Ovary (tissue), 3 donors: ENCODE results near the gene HDDC2.

Source experiments
- CTCF ChIP-seq, 3 donors: fragments of 450-650 bp in 2 of 3; fragments of 200-600 bp in 1 of 3; IDR thresholded peaks; one replicate each; pipeline versions ENCODE4 v1.5.1 to v1.8.0; 2016 to 2022; ENCODE audit warnings: antibody characterized with exemption in 3 of 3, mild to moderate bottlenecking in 1 of 3
- POLR2A ChIP-seq: fragments of 450-650 bp; IDR thresholded peaks from one replicate; pipeline ENCODE4 v1.6.1; 2017; ENCODE audit warnings: antibody characterized with exemption, mild to moderate bottlenecking, moderate library complexity
- donor health status: DM: no; HTN: no; CAD: no.

- TF ChIP-seq CTCF (IDR thresholded peaks at IDR 0.05) (no peak), POLR2A (no peak)
Measured at GRCh38 chr6:125236536-125237327, 65.0 kb downstream of the HDDC2 start.
